ENCODE results near the gene PRSS56.

The PRSS56 gene

GRCh38 chr2:232486558-232487384, 33.4 kb upstream of the PRSS56 start:
- DNase-seq (ENCODE audit: low read depth, low spot score): no peak

GRCh38 chr2:232487385-232488096, 32.6 kb upstream of the PRSS56 start, which contains the start of gene ECEL1:
TSS of gene ECEL1 (minus strand) at chr2:232487834. CDS start at chr2:232486653, 1,181 bp downstream.
- peak; percentile 16 for DNase-seq (ENCODE audit: low read depth, low spot score)

GRCh38 chr2:232488097-232488711, 32.0 kb upstream of the PRSS56 start:
- DNase-seq (ENCODE audit: low read depth, low spot score): no peak

- DNase-seq (ENCODE audit: low read depth, low spot score): no peak
Measured at GRCh38 chr2:232488721-232489300, 31.4 kb upstream of the PRSS56 start.

GRCh38 chr2:232489516-232490220, 30.5 kb upstream of the PRSS56 start:
- no peak for DNase-seq (ENCODE audit: low read depth, low spot score)

- no peak for DNase-seq (ENCODE audit: low read depth, low spot score)
Measured at GRCh38 chr2:232490221-232491138, 29.7 kb upstream of the PRSS56 start.

- DNase-seq (ENCODE audit: low read depth, low spot score): no peak
Measured at GRCh38 chr2:232491139-232491780, 28.9 kb upstream of the PRSS56 start.

- DNase-seq (ENCODE audit: low read depth, low spot score): no peak
Measured at GRCh38 chr2:232492236-232492848, 27.8 kb upstream of the PRSS56 start.

- no peak for DNase-seq (ENCODE audit: low read depth, low spot score)
Measured at GRCh38 chr2:232492963-232493700, 27.1 kb upstream of the PRSS56 start.

- DNase-seq (ENCODE audit: low read depth, low spot score): no peak
Measured at GRCh38 chr2:232493701-232494474, 26.3 kb upstream of the PRSS56 start.

GRCh38 chr2:232494542-232494941, 25.6 kb upstream of the PRSS56 start:
- DNase-seq (ENCODE audit: low read depth, low spot score): no peak

- no peak for DNase-seq (ENCODE audit: low read depth, low spot score)
Measured at GRCh38 chr2:232495292-232495691, 24.9 kb upstream of the PRSS56 start.

GRCh38 chr2:232496501-232497270, 23.5 kb upstream of the PRSS56 start:
- DNase-seq (ENCODE audit: low read depth, low spot score): no peak

GRCh38 chr2:232497348-232497747, 22.8 kb upstream of the PRSS56 start:
- DNase-seq (ENCODE audit: low read depth, low spot score): no peak

GRCh38 chr2:232498452-232498851, 21.7 kb upstream of the PRSS56 start:
- no peak for DNase-seq (ENCODE audit: low read depth, low spot score)

GRCh38 chr2:232501331-232501771, 18.8 kb upstream of the PRSS56 start:
- DNase-seq (ENCODE audit: low read depth, low spot score): no peak

GRCh38 chr2:232501794-232502390, 18.3 kb upstream of the PRSS56 start:
- no peak for DNase-seq (ENCODE audit: low read depth, low spot score)
